K562 (cell line): Measurements from ENCODE around the gene SPTAN1. TPM values are rescaled to one million over a fixed set of nuclear protein-coding genes. Genes with fewer than 3 reads are reported as not detected.

ENCODE experiments used
- CREB1 ChIP-seq, 2 experiments: sonication (generic) in 1 of 2; formaldehyde crosslinking in 1 of 2; IDR thresholded peaks; 2 replicates each; pipeline versions ENCODE4 v1.6.1 to v1.8.0; 2012 to 2022; ENCODE audit warnings: inconsistent platforms in 1 of 2, mild to moderate bottlenecking in 1 of 2, missing genetic modification reagents in 1 of 2, moderate library complexity in 1 of 2
- HDAC3 ChIP-seq: fragments of 450-650 bp; IDR thresholded peaks from 2 replicates; pipeline ENCODE4 v1.6.1; 2018; ENCODE audit warnings: borderline replicate concordance, mild to moderate bottlenecking, moderate library complexity; ENCODE audit not compliant: partially characterized antibody
- MAZ ChIP-seq, 2 experiments: fragments of 450-650 bp in 1 of 2; sonication (generic) in 1 of 2; formaldehyde crosslinking; IDR thresholded peaks in 1 of 2; conservative IDR thresholded peaks in 1 of 2; 2 replicates each; pipeline versions ENCODE4 v1.4.0 to v1.5.0; 2020; ENCODE audit warnings: mild to moderate bottlenecking in 1 of 2, missing genetic modification reagents in 1 of 2
- MECOM ChIP-seq: fragments of 250-450 bp; sonication (Bioruptor Pico); IDR thresholded peaks from 2 replicates; pipeline ENCODE4 v1.8.0; 2022; ENCODE audit warnings: inconsistent platforms
- NRF1 ChIP-seq, 2 experiments: fragments of 450-650 bp; IDR thresholded peaks in 1 of 2; conservative IDR thresholded peaks in 1 of 2; 2 replicates each; pipeline ENCODE4 v1.6.1; 2014; ENCODE audit warnings: mild to moderate bottlenecking in 2 of 2
- OTX1 ChIP-seq: fragments of 450-650 bp; formaldehyde crosslinking; IDR thresholded peaks from 2 replicates; pipeline ENCODE4 v1.4.0; 2022; ENCODE audit warnings: mild to moderate bottlenecking
- PCBP2 ChIP-seq: fragments of 200-400 bp; formaldehyde crosslinking; IDR thresholded peaks from 2 replicates; pipeline ENCODE4 v1.6.1; 2018; ENCODE audit warnings: low read length, low read depth, mild to moderate bottlenecking, moderate library complexity; ENCODE audit not compliant: poor library complexity, severe bottlenecking
- PYGO2 ChIP-seq: fragments of 450-650 bp; IDR thresholded peaks from 2 replicates; pipeline ENCODE4 v1.6.1; 2016; ENCODE audit warnings: mild to moderate bottlenecking, missing genetic modification characterization, moderate library complexity, missing compliant biosample characterization
- RBM15 ChIP-seq: fragments of 200-400 bp; formaldehyde crosslinking; IDR thresholded peaks from 2 replicates; pipeline ENCODE4 v1.6.1; 2018; ENCODE audit warnings: mild to moderate bottlenecking, low read length, moderate library complexity; ENCODE audit not compliant: insufficient read depth
- REST ChIP-seq, 2 experiments: fragments of 450-650 bp; formaldehyde crosslinking in 1 of 2; IDR thresholded peaks; 2 replicates each; pipeline versions ENCODE4 v1.4.0 to v1.6.1; 2014 to 2020; ENCODE audit warnings: mild to moderate bottlenecking in 2 of 2, borderline replicate concordance in 1 of 2, low read depth in 1 of 2
- SMARCA4 ChIP-seq: fragments of 450-650 bp; IDR thresholded peaks from 2 replicates; pipeline ENCODE4 v1.6.1; 2016
- TAF9B ChIP-seq: fragments of 450-650 bp; IDR thresholded peaks from 2 replicates; pipeline ENCODE4 v1.6.1; 2018; ENCODE audit warnings: mild to moderate bottlenecking; ENCODE audit not compliant: partially characterized antibody
- THRB ChIP-seq: fragments of 450-650 bp; formaldehyde crosslinking; conservative IDR thresholded peaks from 2 replicates; pipeline ENCODE4 v1.4.0; 2022; ENCODE audit warnings: mild to moderate bottlenecking, missing genetic modification characterization
- YY1 ChIP-seq, 3 experiments: IDR thresholded peaks; 2 replicates each; pipeline ENCODE4 v1.6.1; 2011; ENCODE audit warnings: low read length in 2 of 3, mild to moderate bottlenecking in 2 of 3, moderate library complexity in 2 of 3, borderline replicate concordance in 1 of 3, control low read depth in 1 of 3, low read depth in 1 of 3; ENCODE audit not compliant: insufficient read depth in 3 of 3, insufficient replicate concordance in 2 of 3, control insufficient read depth in 1 of 3, insufficient read length in 1 of 3; ENCODE audit errors: extremely low read depth in 1 of 3
- ZBTB12 ChIP-seq: fragments of 250-450 bp; sonication (Bioruptor Pico); IDR thresholded peaks from 2 replicates; pipeline ENCODE4 v1.4.0; 2020
- ZNF644 ChIP-seq: fragments of 200-800 bp; sonication (Bioruptor generic); IDR thresholded peaks from 2 replicates; pipeline ENCODE4 v1.6.1; 2016; ENCODE audit warnings: low read depth, missing genetic modification characterization, missing compliant biosample characterization
- ZZZ3 ChIP-seq: fragments of 450-650 bp; IDR thresholded peaks from 2 replicates; pipeline ENCODE4 v1.6.1; 2016; ENCODE audit warnings: antibody characterized with exemption, mild to moderate bottlenecking, moderate library complexity
- polyA plus RNA-seq, 8 experiments: library from polyadenylated mRNA; depleted of rRNA in 4 of 8; stranded (reverse) in 5 of 8; unstranded in 3 of 8; fragments of >200 nt; fragmentation: Nextera tagmentation in 2 of 8; fragmentation: Illumina TruSeq in 1 of 8; extraction: Ambion mirVana in 2 of 8; extraction: Trizol in 1 of 8; gene quantifications; 2 replicates each; pipeline versions ENCODE4 v1.2.1 to v1.2.3, GENCODE V29; 2011 to 2014; ENCODE audit warnings: inconsistent platforms in 1 of 8, missing spikeins in 1 of 8
- total RNA-seq, 7 experiments: library from RNA; depleted of rRNA in 6 of 7; stranded (reverse); fragments of >200 nt in 6 of 7; fragmentation: Illumina TruSeq in 2 of 7; extraction: Trizol in 2 of 7; gene quantifications; 2 replicates each; pipeline versions ENCODE4 v1.2.1 to v1.2.3, GENCODE V29; 2011 to 2021; ENCODE audit warnings: low replicate concordance in 1 of 7

The SPTAN1 gene
- total and polyA plus RNA-seq, 9 of the 15 experiments (the other 6 are each of a cell fraction or from before 2014, with no cell fraction given): 1.5 to 13.5 (median 6.8) TPM

- TF ChIP-seq OTX1 (CRISPR knock-in tag) (no peak), REST (IDR thresholded peaks at IDR 0.05; ENCODE audit: borderline replicate concordance) (no peak), REST (CRISPR knock-in tag; IDR thresholded peaks at IDR 0.05; ENCODE audit: low read depth) (no peak), ZZZ3 (no peak), CREB1 (IDR thresholded peaks at IDR 0.05) (peak; percentile 52), CREB1 (CRISPR knock-in tag; IDR thresholded peaks at IDR 0.05) (no peak), ZBTB12 (CRISPR knock-in tag) (no peak), TAF9B (no peak), PYGO2 (no peak), ZNF644 (tag) (no peak), HDAC3 (no peak), RBM15 (no peak), YY1 (IDR thresholded peaks at IDR 0.05; ENCODE audit: borderline replicate concordance in 1 of 3, control insufficient read depth in 1 of 3, extremely low read depth in 1 of 3, insufficient read depth in 3 of 3, insufficient read length in 1 of 3, insufficient replicate concordance in 2 of 3, low read depth in 1 of 3, low read length in 2 of 3) (no peak), THRB (CRISPR knock-in tag) (no peak), SMARCA4 (peak; percentile 64), NRF1 (conservative IDR thresholded peaks at IDR 0.05 in 1 of 2, IDR thresholded peaks at IDR 0.05 in 1 of 2) (no peak), PCBP2 (no peak), MAZ (CRISPR knock-in tag; conservative IDR thresholded peaks at IDR 0.05 in 1 of 2, IDR thresholded peaks at IDR 0.05 in 1 of 2) (peak in 1 of 2 experiments; percentile 33; a peak in 1 of 4 replicates), MECOM (CRISPR knock-in tag) (no peak)
Measured at GRCh38 chr9:128593039-128593438, 40.7 kb downstream of the SPTAN1 start (continued).
